Fibroblast of lung (primary cell): Measurements from ENCODE around the gene PABPN1L. TPM values are rescaled to one million over a fixed set of nuclear protein-coding genes. Genes with fewer than 3 reads are reported as not detected.

Experiments used
- DNase-seq, 2 donors: peaks; one replicate each; pipeline versions ENCODE4 v3.0.0 to v3.0.0-alpha.2; 2010; ENCODE audit warnings: low read depth in 2 of 2
- H2AFZ ChIP-seq: 2 replicates; pipeline ENCODE4 v1.5.1; 2012; ENCODE audit warnings: low read length, control low read depth, inconsistent platforms
- H3K27ac ChIP-seq: 2 replicates; pipeline ENCODE4 v1.5.1; 2011; ENCODE audit warnings: low read length, control low read depth; ENCODE audit not compliant: insufficient read depth
- H3K27me3 ChIP-seq: 2 replicates; pipeline ENCODE4 v1.5.1; 2011; ENCODE audit warnings: mild to moderate bottlenecking, low read length; ENCODE audit not compliant: control insufficient read depth, insufficient read depth
- H3K36me3 ChIP-seq: 2 replicates; pipeline ENCODE4 v1.5.1; 2011; ENCODE audit warnings: low read length; ENCODE audit not compliant: control insufficient read depth, insufficient read depth
- H3K4me1 ChIP-seq: 2 replicates; pipeline ENCODE4 v1.5.1; 2011; ENCODE audit warnings: low read length; ENCODE audit not compliant: control insufficient read depth, insufficient read depth; ENCODE audit errors: extremely low read depth
- H3K4me2 ChIP-seq: 2 replicates; pipeline ENCODE4 v1.5.1; 2011; ENCODE audit warnings: low read length, control low read depth; ENCODE audit not compliant: insufficient read depth; ENCODE audit errors: extremely low read depth
- H3K4me3 ChIP-seq, 4 experiments: fragments of 200-600 bp in 1 of 4; sonication (generic) in 1 of 4; replicated peaks in 1 of 4; 2 replicates each; pipeline ENCODE4 v1.5.1; 2011 to 2016; ENCODE audit warnings: low read length in 4 of 4, low read depth in 3 of 4, mild to moderate bottlenecking in 3 of 4, control low read depth in 2 of 4, inconsistent platforms in 1 of 4, mixed read lengths in 1 of 4; ENCODE audit not compliant: insufficient read depth in 1 of 4; ENCODE audit errors: control extremely low read depth in 1 of 4
- H3K79me2 ChIP-seq: 2 replicates; pipeline ENCODE4 v1.5.1; 2012; ENCODE audit warnings: mild to moderate bottlenecking, low read length, inconsistent platforms; ENCODE audit not compliant: control insufficient read depth, insufficient read depth
- H3K9ac ChIP-seq: 2 replicates; pipeline ENCODE4 v1.5.1; 2011; ENCODE audit warnings: mild to moderate bottlenecking, low read length, control low read depth; ENCODE audit not compliant: insufficient read depth
- H3K9me3 ChIP-seq: 2 replicates; pipeline ENCODE4 v1.5.1; 2012; ENCODE audit warnings: low read depth, low read length; ENCODE audit not compliant: control insufficient read depth, insufficient read depth
- H4K20me1 ChIP-seq: 2 replicates; pipeline ENCODE4 v1.5.1; 2011; ENCODE audit warnings: low read length; ENCODE audit not compliant: control insufficient read depth, insufficient read depth; ENCODE audit errors: extremely low read depth
- EZH2 ChIP-seq: IDR thresholded peaks from 2 replicates; pipeline ENCODE4 v1.5.1; 2012; ENCODE audit warnings: low read length, control low read depth, mild to moderate bottlenecking; ENCODE audit errors: missing control alignments
- polyA plus RNA-seq, 2 donors: library from polyadenylated mRNA; depleted of rRNA in 1 of 2; stranded (reverse) in 1 of 2; unstranded in 1 of 2; fragments of >200 nt; gene quantifications; 2 replicates each; pipeline ENCODE4 v1.2.1, GENCODE V29; 2011 to 2012; ENCODE audit warnings: missing spikeins in 1 of 2
- total RNA-seq: library from RNA; depleted of rRNA; stranded (reverse); fragments of >200 nt; gene quantifications from 2 replicates; pipeline ENCODE4 v1.2.1, GENCODE V29; 2014
- TF ChIP-seq, protein P1 (sequence below), 2 donors: IDR thresholded peaks in 1 of 2; conservative IDR thresholded peaks in 1 of 2; 1 replicate in 1 of 2; 2 replicates in 1 of 2; pipeline ENCODE4 v1.5.1; 2011 to 2012; ENCODE audit warnings: low read length in 2 of 2, control low read depth in 1 of 2, inconsistent platforms in 1 of 2, low read depth in 1 of 2, mild to moderate bottlenecking in 1 of 2

PABPN1L gene
- total and polyA plus RNA-seq, 2 donors (not counting 1 experiment from before 2014, with no cell fraction given): not detected

DNA sequence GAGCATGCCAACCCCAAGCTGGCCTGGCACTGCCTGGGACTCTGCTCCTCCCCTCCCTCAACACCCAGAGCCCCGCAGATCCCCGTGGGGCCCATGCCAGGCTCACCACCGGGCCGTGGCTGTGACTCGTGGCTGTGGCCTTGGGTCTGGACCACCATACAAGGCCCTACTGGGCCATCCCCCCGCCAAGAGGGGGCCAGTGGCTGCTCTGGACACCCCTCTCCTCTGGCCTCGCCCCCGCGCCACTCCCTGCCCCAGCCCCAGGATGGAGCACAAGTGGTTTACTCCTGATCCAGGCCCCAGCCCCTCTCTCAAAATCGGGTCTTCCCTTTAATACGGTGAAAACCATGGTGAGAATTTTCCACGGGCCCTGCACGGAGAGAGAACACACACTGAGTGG is 3.0 kb downstream of the PABPN1L start:
- Histone ChIP-seq H3K27me3 (no peaks in the 10 kb centered on the region), H4K20me1 (no peaks in the 10 kb centered on the region), H3K9me3 (no peaks in the 10 kb centered on the region), H3K4me2 (no peak overlapping the region), H3K4me3 (no peak overlapping the region), H3K36me3 (peaks cover 7% of the 10 kb centered on the region), H3K4me1 (no peaks in the 10 kb centered on the region), H3K9ac (no peak overlapping the region), H3K27ac (no peak overlapping the region), H2AFZ (no peak overlapping the region), H3K79me2 (no peaks in the 10 kb centered on the region)
- DNase-seq: no peak
- TF ChIP-seq, protein P1, sequence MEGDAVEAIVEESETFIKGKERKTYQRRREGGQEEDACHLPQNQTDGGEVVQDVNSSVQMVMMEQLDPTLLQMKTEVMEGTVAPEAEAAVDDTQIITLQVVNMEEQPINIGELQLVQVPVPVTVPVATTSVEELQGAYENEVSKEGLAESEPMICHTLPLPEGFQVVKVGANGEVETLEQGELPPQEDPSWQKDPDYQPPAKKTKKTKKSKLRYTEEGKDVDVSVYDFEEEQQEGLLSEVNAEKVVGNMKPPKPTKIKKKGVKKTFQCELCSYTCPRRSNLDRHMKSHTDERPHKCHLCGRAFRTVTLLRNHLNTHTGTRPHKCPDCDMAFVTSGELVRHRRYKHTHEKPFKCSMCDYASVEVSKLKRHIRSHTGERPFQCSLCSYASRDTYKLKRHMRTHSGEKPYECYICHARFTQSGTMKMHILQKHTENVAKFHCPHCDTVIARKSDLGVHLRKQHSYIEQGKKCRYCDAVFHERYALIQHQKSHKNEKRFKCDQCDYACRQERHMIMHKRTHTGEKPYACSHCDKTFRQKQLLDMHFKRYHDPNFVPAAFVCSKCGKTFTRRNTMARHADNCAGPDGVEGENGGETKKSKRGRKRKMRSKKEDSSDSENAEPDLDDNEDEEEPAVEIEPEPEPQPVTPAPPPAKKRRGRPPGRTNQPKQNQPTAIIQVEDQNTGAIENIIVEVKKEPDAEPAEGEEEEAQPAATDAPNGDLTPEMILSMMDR (conservative IDR thresholded peaks at IDR 0.05 in 1 of 2, IDR thresholded peaks at IDR 0.05 in 1 of 2; ENCODE audit: low read depth in 1 of 2, low read length in 2 of 2): no peak
- TF ChIP-seq EZH2: no peak

DNA sequence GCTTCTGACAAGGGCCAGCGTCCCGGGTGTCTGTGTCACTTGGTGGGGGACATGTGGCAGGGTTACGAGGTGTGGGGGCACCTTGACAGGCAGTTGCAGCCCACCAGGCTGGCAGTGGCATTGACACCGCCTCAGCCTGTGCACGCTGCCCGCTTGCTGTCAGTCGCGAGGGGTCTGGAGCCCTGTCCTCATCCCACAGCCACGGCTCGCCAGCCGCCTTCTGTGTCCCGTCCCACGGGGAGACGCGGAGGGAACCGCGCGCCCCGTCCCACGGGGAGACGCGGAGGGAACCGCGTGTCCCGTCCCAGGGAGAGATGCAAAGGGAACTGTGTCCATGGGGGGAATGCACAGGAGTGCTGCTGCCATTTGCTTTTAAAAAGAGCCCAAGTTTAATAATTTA is 3.5 kb downstream of the PABPN1L start:
- DNase-seq: no peak

DNA sequence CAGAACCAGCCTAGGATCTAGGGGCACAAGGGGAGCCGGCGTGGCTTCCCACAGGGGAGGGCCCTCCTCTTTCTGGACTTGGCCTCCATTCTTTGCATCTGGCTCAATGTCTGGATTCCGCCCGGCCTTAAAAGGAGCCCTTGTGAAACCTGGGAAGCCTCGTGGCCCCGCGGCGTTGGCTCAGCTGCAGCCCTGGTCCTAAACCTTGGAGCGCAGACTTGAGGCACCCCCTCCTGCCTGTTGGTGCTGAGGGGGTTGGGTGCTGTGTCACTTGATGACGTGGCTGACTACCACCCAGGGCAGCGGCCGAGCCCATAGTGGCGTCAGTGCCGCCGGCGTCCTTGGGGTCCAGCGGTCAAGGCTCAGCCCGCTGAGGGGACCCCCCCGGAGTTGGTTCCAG is 5.1 kb downstream of the PABPN1L start:
- Histone ChIP-seq H2AFZ (no peak overlapping the region), H3K79me2 (no peaks in the 10 kb centered on the region), H3K4me1 (no peaks in the 10 kb centered on the region), H3K9me3 (no peaks in the 10 kb centered on the region), H3K27me3 (no peaks in the 10 kb centered on the region), H4K20me1 (no peaks in the 10 kb centered on the region), H3K27ac (no peak overlapping the region), H3K4me3 (no peak overlapping the region), H3K9ac (no peak overlapping the region), H3K36me3 (peaks cover 7% of the 10 kb centered on the region), H3K4me2 (no peak overlapping the region)
- DNase-seq: no peak
- no peak for TF ChIP-seq EZH2
- TF ChIP-seq, protein P1 (conservative IDR thresholded peaks at IDR 0.05 in 1 of 2, IDR thresholded peaks at IDR 0.05 in 1 of 2; ENCODE audit: low read depth in 1 of 2, low read length in 2 of 2): no peak

More for the DNA sequence above, 3.5 kb downstream of the PABPN1L start:
- peaks cover 7% of the 10 kb centered on the region for H3K36me3 ChIP-seq
- H3K4me2 ChIP-seq: no peak overlapping the region
- no peak overlapping the region for H2AFZ ChIP-seq
- no peaks in the 10 kb centered on the region for H3K79me2 ChIP-seq
- no peak for TF ChIP-seq EZH2
- TF ChIP-seq, protein P1 (conservative IDR thresholded peaks at IDR 0.05 in 1 of 2, IDR thresholded peaks at IDR 0.05 in 1 of 2; ENCODE audit: low read depth in 1 of 2, low read length in 2 of 2): no peak
- H4K20me1 ChIP-seq: no peaks in the 10 kb centered on the region
- no peaks in the 10 kb centered on the region for H3K27me3 ChIP-seq
- H3K9me3 ChIP-seq: no peaks in the 10 kb centered on the region
- no peak overlapping the region for H3K27ac ChIP-seq
- H3K4me3 ChIP-seq: no peak overlapping the region
- no peak overlapping the region for H3K9ac ChIP-seq
- H3K4me1 ChIP-seq: no peaks in the 10 kb centered on the region
